ENCODE measurements around the gene AP4S1.

The AP4S1 gene

DNA sequence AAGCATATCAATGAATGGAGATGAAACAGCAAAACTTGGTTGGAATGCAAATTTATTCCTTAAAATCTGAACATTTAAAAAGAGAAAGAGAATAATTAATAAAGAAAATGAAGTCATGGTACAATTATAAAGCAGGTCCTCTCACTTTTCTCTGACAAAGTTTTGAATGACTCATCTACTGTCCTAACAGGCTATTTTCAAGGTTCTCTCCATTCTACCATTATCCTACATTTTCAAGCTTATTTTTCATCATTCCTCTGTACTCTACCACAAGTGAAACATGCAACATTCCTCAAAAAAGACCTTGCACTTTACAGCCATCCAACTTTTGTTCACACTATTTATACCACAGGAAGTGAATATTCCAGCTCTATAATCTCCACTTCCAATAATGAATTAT lies 36.9 kb upstream of the AP4S1 start:
- Histone ChIP-seq H3F3A (ENCODE audit: low read depth) (no peaks in the 10 kb centered on the region), H3K4me2 (ENCODE audit: low read depth, low read length, poor library complexity, severe bottlenecking) (no peak overlapping the region), H3K79me2 (ENCODE audit: insufficient read depth, low read length) (peaks cover 95% of the 10 kb centered on the region), H3K4me1 (ENCODE audit: insufficient read depth, low read length, poor library complexity, severe bottlenecking) (peaks cover 11% of the 10 kb centered on the region), H3K9me2 (replicated peaks; ENCODE audit: low read depth, low read length) (no peaks in the 10 kb centered on the region), H3K36me3 (ENCODE audit: insufficient read depth, low read length) (no peaks in the 10 kb centered on the region), H2AFZ (ENCODE audit: low read length) (no peak overlapping the region), H4K20me1 (ENCODE audit: insufficient read depth, low read length, poor library complexity, severe bottlenecking) (peaks cover 60% of the 10 kb centered on the region), H3K4me3 (ENCODE audit: low read length, poor library complexity, severe bottlenecking) (no peak overlapping the region), H3K9me3 (ENCODE audit: insufficient read depth, low read depth, low read length) (no peaks in the 10 kb centered on the region), H3K9ac (ENCODE audit: low read depth, low read length, poor library complexity, severe bottlenecking) (no peak overlapping the region), H3K27me3 (ENCODE audit: insufficient read depth, low read length, poor library complexity, severe bottlenecking) (no peaks in the 10 kb centered on the region)
- no peak for TF ChIP-seq EZH2phosphoT487 (IDR thresholded peaks at IDR 0.05; ENCODE audit: borderline replicate concordance)
- TF ChIP-seq, protein P1, sequence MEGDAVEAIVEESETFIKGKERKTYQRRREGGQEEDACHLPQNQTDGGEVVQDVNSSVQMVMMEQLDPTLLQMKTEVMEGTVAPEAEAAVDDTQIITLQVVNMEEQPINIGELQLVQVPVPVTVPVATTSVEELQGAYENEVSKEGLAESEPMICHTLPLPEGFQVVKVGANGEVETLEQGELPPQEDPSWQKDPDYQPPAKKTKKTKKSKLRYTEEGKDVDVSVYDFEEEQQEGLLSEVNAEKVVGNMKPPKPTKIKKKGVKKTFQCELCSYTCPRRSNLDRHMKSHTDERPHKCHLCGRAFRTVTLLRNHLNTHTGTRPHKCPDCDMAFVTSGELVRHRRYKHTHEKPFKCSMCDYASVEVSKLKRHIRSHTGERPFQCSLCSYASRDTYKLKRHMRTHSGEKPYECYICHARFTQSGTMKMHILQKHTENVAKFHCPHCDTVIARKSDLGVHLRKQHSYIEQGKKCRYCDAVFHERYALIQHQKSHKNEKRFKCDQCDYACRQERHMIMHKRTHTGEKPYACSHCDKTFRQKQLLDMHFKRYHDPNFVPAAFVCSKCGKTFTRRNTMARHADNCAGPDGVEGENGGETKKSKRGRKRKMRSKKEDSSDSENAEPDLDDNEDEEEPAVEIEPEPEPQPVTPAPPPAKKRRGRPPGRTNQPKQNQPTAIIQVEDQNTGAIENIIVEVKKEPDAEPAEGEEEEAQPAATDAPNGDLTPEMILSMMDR (conservative IDR thresholded peaks at IDR 0.05; ENCODE audit: low read length), result no peak

DNA sequence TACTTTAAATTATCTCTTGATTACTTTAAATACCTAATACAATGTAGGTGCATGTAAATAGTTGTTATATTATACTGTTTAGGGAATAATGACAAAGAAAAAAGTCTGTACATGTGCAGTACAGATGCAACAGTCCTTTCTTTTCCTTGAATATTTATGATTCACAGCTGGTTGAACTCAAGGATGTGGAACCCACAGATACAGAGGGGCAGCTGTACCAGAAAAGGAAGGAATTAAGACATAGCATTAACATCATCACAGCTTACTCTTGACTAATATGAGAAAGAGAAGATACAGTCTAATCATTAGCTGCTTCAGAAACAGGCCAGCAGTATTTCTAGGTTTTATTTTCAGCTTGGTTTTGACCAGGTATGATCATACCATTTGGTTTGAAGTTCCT lies 34.7 kb upstream of the AP4S1 start:
- H3F3A ChIP-seq (ENCODE audit: low read depth), result no peaks in the 10 kb centered on the region
- H3K79me2 ChIP-seq (ENCODE audit: insufficient read depth, low read length), result peaks cover 95% of the 10 kb centered on the region
- H3K9ac ChIP-seq (ENCODE audit: low read depth, low read length, poor library complexity, severe bottlenecking), result no peak overlapping the region
- no peak overlapping the region for H3K4me3 ChIP-seq (ENCODE audit: low read length, poor library complexity, severe bottlenecking)
- H3K27me3 ChIP-seq (ENCODE audit: insufficient read depth, low read length, poor library complexity, severe bottlenecking), result no peaks in the 10 kb centered on the region
- no peak overlapping the region for H2AFZ ChIP-seq (ENCODE audit: low read length)
- no peaks in the 10 kb centered on the region for H3K36me3 ChIP-seq (ENCODE audit: insufficient read depth, low read length)
- no peaks in the 10 kb centered on the region for H3K9me3 ChIP-seq (ENCODE audit: insufficient read depth, low read depth, low read length)
- peaks cover 67% of the 10 kb centered on the region for H4K20me1 ChIP-seq (ENCODE audit: insufficient read depth, low read length, poor library complexity, severe bottlenecking)
- H3K4me2 ChIP-seq (ENCODE audit: low read depth, low read length, poor library complexity, severe bottlenecking), result no peak overlapping the region
- H3K9me2 ChIP-seq (replicated peaks; ENCODE audit: low read depth, low read length), result no peaks in the 10 kb centered on the region
- TF ChIP-seq EZH2phosphoT487 (IDR thresholded peaks at IDR 0.05; ENCODE audit: borderline replicate concordance), result no peak
- TF ChIP-seq, protein P1 (conservative IDR thresholded peaks at IDR 0.05; ENCODE audit: low read length), result no peak
- peaks cover 11% of the 10 kb centered on the region for H3K4me1 ChIP-seq (ENCODE audit: insufficient read depth, low read length, poor library complexity, severe bottlenecking)

DNA sequence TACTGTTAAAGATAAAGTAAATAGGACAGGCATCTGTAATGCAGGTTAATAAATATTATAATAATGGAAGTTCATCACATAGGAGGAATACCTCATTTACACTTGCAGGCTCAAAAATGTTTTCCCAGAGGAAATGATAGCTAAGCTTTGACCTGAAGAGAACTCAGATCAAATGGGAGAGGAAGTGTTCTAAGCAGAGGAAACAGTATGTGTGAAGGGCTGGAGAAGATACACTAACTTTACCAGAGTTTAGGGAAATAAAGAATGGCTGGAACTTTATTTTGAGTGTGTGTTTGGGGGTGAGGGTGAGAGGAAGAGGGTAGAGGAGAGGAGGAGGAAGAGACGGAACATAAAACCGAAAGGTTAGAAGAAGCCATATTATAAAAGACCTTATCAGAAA lies 34.0 kb upstream of the AP4S1 start:
- Histone ChIP-seq H3K4me3 (ENCODE audit: low read length, poor library complexity, severe bottlenecking) (no peak overlapping the region), H3K79me2 (ENCODE audit: insufficient read depth, low read length) (peaks cover 95% of the 10 kb centered on the region), H3K4me2 (ENCODE audit: low read depth, low read length, poor library complexity, severe bottlenecking) (no peak overlapping the region), H3K27me3 (ENCODE audit: insufficient read depth, low read length, poor library complexity, severe bottlenecking) (no peaks in the 10 kb centered on the region), H3K9ac (ENCODE audit: low read depth, low read length, poor library complexity, severe bottlenecking) (no peak overlapping the region), H4K20me1 (ENCODE audit: insufficient read depth, low read length, poor library complexity, severe bottlenecking) (peaks cover 64% of the 10 kb centered on the region), H3K9me3 (ENCODE audit: insufficient read depth, low read depth, low read length) (no peaks in the 10 kb centered on the region), H3K9me2 (replicated peaks; ENCODE audit: low read depth, low read length) (no peaks in the 10 kb centered on the region), H3K36me3 (ENCODE audit: insufficient read depth, low read length) (no peaks in the 10 kb centered on the region), H3K4me1 (ENCODE audit: insufficient read depth, low read length, poor library complexity, severe bottlenecking) (peaks cover 11% of the 10 kb centered on the region), H2AFZ (ENCODE audit: low read length) (no peak overlapping the region), H3F3A (ENCODE audit: low read depth) (no peaks in the 10 kb centered on the region)
- TF ChIP-seq, protein P1 (conservative IDR thresholded peaks at IDR 0.05; ENCODE audit: low read length), result no peak
- no peak for TF ChIP-seq EZH2phosphoT487 (IDR thresholded peaks at IDR 0.05; ENCODE audit: borderline replicate concordance)

Data from Loucy (cell line).